ENCODE results near the gene BNC2.
A peak's percentile ranks its signal among the peaks of the same experiment; 100 is the strongest.

The BNC2 gene

DNA sequence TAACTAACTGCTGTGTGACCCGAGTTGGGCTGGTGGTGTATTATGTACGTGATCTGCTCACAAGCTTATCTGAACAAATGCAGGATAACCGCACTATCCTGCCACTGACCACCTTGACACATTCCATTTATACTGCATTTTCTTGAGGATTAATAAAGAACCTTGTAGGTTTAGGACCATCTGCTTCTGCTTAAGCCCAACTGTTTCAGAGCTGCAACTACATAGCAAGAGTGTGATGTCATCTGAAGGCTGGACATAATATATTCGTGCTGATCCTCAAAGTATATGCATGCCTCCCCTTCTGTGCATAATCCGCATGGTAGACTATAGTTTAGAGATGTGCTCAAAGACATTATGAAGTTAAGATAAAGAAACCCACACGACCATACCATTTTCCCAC is 435.9 kb downstream of the BNC2 start:
- no peak for DNase-seq

DNA sequence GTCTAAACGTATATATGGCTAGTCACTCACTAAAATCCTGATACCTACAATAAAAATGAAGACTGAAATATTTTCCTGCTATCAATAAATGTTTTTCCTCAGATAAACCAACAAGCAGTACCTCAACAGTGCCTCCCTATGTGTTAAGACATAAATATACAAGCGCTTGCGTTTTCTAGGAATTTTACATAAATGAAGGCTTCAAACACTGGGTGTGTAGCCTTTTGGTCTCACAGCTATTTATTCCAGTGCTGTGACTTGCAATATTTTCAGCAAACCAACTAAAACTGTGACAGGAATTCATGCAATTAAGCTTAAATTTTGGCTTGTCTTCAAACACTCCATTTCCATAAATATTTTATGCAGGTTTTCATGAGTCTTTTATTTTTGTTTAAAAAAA is 437.0 kb downstream of the BNC2 start:
- no peak for DNase-seq

DNA sequence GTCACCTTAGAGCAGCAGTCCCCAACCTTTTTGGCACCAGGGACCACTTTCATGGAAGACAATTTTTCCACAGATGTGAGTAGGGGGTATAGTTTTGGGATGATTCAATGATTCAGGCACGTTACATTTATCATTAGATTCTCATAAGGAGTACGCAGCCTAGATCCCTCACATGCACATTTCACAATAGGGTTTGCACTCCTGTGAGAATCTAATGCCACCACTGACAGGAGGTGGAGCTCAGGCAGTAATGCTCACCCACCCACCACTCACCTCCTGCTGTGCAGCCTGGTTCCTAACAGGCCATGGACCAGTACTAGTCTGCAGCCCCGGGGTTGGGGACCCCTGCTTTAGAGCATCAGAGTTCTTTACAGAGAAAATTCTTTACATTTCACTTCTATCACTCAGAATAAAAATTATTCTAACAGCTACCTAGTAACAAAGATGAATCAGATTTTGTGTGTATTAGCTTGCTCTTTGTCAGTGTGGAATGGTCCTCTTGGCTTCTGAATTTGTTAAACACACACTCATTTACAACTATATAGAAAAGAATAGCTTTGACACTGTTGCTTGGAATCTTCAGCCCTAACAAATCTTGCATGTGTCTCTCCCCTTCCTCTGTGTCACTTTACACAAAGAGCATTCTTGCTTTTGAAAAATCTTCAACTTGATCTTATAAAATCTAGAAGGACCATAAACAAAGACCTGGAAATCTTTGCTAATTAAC is 438.6 kb downstream of the BNC2 start:
- DNase-seq: no peak

DNA sequence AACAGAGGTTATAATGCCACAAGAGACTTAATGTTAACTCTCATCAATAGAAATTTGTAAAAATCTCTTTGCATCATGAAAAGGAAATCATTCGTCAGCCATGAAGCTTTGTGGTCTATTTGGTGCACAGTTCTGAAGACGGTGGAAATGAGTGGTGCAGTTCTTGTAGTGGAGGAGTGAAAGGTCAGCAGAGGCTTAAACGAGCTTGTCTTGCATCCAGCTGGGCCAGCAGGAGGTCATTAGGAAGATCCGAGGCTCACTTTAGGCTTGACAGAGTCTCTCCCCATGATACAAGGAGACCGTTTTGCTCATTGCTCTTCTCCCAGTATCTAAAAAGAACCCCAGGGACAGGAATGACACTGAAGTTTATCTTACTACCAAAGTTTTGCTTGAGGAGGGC is 440.8 kb downstream of the BNC2 start:
- DNase-seq: no peak

DNA sequence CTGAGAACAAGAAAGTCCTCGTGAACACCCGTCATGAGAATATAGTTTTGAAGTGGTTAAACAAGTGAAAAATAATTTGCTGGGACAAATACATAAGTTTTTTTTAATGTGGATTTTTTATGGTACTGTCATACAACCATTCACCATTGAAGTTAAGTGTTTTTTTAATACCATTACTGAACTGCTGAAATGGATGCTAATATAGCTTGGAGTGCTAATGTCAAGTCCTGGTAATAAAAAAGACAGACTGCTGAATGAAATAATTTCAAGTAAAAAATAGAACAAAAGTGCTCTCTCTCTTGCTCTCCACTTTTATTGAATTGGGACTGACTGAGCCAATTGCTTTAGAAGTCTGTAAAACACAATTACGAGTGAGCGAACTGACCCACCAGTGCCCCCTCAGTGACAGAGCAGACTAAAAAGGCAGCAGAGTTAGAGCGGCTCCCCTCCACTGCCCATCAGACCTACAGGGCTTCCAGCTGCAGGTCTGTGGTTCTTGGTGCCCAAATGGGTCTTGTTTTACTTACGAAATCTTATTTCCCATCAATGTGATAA is 442.5 kb downstream of the BNC2 start:
- no peak for DNase-seq

DNA sequence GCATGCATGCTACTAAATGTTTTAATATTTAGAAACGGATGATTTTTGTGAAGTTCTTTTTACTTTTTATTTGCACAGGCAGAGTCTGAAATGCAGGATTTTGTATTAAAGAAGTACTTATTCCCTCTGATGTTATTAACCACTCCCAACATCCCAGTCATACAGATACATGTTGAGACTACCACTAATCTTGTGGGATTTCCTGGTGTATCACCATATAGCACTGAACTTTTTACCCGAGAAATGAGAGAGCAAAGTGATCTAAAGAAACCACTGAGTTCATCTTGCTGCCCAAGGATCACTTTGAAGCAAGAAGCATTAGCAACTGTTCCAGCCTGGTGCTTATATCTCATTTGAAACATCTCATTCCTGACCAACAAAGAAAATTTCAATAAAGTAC is 443.8 kb downstream of the BNC2 start:
- no peak for DNase-seq

DNA sequence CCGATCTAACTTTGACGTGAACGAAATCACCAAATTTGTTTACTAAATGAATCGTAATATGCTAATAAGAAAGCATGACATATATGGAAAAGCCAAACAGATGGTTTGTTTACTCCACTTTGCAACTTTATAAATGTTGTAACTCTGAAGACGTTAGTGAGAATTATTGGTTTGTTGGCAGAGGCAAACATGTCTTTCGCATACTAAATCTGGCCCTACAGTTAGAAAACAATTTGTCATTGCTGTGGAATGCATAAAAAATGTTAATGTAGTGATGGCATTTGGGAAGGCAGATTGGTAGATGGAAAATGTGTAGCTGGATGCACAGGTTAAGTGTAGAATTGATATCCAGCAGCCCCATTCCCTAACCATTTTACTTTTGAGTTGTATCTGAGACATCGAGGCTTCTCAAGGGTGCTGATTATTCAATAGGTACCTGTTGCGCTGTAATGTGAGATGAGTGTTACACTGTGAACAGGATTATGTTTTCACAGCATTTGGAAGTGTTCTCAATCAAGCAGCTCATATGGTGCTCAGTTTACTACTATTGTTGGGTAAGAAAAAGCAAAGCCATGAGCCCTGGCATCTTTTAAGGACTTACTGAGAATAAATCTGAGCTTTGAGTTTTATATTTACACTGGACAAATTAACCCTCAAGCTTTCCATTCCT is 444.8 kb downstream of the BNC2 start:
- no peak for DNase-seq

DNA sequence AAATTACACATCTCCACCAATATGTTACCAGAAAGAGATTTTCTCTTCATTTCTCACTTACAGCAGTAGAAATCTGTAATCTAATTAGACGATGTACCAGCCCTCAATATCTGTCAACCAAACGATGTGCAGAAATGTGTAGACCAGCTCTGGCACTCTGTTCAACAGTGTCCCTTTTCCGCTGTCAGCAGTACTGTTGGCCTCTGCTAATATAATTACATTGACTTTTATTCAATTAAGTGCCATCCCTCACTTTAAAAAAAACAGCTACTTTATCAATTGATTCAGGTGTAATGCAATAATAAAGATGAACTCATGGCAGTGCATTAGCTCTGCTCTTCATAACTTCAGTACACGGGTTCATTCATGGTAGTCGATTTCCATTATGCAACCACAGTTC is 448.4 kb downstream of the BNC2 start:
- DNase-seq: no peak

DNA sequence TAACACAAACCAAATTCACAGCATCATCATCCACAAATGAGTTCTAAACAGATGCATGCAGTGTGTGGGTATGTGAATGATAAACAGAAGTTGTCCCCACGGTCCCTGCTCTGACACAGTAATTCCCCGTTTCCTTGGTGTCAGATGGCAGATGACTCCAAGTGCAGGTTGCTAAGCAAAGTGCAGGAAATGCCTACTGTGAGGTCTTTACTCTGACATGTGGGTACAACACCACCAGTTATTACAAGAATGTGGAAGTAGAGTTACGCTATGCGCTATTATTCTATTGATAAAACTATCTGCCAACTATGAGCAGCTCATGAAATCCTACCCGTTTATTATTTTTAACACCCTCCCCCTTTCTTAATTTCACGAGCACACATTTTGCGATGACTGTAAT is 448.9 kb downstream of the BNC2 start:
- no peak for DNase-seq

DNA sequence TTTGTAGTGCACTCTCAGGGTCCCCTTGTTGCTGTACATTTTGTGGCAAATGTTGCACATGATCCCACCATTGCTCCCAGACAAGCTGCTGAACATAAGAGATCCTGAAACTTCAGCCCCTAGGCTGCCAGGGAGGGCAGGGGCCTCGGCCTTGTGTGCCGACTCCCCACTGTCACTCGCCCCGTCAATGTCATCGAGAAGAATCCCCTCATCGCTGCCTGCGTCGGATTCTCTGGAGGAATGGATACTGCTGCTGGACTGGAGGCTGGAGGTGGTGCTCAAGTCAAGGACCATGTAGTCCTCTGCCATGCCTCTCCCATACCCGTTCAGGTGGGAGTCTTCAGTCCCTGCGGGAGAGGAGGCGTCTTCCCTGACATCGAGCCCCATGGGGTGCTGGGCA is 451.3 kb downstream of the BNC2 start:
- DNase-seq: no peak

DNA sequence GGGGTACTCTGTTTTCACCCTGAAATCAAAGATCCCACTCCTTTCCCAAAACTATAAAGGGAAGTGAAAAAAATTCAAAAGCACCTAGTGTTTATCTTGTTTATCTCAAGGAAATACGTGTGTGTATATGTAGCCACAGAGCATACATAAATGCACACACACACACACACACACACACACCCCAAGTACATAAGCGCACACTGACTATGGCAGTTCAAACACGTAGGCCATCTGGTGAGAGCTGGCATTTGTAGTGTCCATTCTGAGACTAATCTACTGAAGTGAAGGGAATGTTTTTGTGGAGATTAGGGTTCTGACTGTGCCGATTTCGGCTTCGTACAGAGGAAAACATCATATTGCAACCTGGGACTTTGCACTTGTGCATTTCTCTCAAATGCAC is 451.7 kb downstream of the BNC2 start:
- no peak for DNase-seq

DNA sequence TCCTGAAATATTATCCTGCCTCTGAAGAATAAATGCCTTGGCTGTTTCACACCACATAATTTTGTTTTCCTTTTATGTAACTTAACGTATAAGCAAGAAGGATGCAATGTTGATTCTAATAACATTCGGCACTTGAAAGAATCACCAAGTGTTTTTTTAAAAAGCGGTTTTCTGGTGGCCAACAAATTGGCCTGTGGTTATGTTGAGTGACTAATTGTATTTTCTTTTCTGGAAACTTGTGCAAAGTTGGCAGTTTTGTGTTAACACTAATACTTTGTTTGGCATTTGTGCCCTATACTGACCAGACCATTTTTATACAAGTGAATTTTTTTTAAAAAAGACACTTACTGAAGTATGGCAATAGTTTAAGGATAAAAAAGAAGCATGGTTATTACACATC is 452.7 kb downstream of the BNC2 start:
- no peak for DNase-seq

DNA sequence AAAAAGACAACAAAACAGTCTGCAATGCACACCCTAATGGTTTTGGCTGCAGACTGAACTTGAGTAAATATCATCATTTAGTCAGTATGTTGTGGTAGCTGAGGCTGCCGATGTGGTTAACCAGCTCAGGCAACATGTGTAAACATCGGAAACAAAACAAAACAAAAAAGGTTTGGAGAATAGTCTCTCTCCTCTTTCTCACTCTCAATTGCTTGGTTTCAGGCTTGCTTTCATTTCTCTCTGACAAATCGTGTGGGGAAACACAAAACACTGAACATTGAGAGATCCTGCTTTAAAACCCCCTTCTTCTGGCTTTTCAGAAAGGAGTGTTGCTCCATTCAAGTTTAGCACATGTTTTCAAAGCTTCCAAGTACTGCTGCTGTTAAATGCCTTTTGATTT is 453.3 kb downstream of the BNC2 start:
- peak; percentile 10 for DNase-seq

DNA sequence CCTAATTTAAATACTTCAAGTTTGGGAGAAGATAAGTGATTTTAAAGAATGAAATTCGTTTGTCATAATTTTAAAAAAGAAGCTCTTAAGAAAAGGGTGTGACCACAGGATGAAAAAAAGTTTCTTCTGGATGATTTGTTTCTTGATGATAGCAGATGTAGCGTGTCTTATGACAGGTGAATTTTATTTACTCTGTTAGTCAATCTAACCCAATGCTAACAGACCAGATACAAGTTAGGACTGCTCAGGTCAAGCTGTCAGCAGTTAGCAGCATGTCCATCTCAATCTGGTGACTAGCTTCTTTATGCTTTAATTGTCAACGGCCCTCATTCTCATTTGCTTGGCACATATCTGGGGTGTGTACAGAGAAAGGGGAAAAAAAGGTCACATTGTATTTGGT is 456.0 kb downstream of the BNC2 start:
- DNase-seq: no peak

DNA sequence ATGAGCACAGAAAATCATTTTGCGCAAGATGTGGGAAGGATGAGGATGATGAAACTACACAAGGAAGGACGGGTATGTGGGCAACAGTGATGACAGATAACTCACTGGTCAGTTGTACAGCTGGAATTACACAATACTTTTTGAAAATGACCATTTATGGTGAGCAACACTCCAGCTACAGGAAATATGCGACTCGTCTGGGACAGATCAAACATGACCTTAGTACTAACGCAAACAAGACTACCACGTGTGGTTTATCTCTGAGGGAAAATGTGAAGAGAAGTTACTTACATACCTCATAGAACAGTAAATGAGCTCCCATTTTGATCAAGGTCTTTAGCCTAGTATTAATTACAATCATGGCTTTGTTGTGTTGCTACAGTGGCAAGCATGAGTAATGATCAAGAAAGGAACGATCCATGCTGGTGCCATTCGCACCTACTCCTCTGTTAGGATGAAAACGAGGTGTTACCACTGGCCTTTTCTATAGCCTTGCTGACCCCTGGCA is 456.9 kb downstream of the BNC2 start:
- no peak for DNase-seq

DNA sequence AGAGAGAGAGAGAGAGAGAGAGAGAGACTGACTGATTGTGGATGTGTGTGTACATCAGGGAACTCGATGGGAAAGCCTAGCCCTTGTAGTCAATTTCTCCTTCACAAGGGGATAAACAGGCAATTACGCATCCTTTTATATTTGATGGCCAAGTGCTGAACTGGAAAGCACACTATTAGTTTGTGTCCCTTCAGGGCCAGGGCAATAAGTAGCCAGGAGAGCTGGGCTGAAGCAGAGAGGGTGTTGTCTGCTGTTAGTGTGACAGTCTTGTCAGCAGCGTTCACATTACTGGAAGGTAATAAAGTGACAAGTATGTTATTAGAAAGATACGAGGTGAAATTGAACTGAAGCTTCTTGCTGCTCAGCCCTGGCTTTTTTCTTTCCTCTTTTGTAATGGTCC is 457.7 kb downstream of the BNC2 start:
- no peak for DNase-seq

DNA sequence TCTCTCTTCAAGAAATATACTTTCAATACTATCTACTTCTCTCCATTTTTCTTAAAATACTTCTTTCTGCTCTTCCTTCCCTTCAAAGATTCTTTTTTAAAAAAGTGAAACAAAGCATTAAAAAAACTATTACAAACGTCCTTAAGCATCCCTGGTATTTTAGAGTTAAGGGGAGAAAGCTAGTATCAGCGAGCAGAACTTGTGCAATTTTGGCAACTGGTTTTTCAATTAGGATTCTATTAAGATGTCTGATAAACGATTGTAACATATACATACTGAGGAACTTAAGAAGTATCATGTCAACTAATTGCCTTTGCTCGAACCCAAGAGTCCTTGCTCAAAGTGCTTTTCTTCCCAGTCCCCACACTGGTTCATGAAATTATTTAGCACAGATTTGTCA is 459.2 kb downstream of the BNC2 start:
- DNase-seq: no peak

DNA sequence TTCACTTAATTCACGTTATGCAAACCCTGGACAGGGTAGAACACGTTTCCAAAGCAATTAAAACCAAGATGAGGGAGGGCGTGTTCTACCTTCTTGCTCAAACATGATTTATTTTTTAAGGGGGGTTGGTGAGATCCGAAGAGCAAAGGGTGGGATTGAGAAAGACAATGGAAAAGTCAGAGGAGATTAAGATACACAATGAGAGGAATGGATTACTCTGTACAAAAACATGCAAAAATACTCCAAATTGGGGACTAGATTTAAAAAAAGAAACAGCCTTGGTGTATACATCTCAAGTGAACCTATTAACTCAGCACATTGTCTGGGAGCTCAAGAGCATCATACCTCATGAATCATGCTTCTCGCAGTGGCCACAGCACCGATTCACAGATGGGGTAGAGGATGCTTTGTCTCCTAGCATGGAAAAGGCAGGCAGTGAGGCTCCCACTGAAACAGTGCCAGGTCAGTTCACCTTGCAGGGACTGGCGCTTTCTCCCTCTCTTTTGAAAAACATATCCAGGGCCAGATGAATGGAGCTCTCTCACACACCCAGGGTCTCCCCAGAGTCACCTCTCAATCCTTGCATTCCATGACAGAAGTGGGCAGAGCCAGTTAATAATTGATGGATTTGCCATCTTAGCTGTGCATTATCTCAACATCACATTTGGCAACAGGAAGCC is 459.7 kb downstream of the BNC2 start:
- DNase-seq: no peak

DNA sequence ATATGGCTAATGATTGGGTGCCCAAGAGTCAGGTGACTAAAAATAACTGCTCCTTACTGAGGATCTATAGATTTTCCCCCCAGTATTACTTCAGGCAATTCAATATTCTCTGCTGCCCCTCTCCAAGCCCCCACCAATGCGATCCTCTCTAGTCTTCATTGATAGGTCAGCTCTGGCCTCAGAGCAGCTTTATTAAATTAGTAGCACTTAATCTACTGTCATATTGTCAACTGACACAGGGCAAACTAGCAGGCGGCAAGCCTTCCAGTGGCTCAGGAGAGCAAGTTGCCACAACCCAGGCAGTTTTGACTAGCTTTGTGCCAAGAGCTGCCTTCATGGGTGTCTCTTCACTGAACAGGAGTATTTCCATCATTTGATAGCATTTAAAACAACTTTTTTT is 462.9 kb downstream of the BNC2 start:
- no peak for DNase-seq

DNA sequence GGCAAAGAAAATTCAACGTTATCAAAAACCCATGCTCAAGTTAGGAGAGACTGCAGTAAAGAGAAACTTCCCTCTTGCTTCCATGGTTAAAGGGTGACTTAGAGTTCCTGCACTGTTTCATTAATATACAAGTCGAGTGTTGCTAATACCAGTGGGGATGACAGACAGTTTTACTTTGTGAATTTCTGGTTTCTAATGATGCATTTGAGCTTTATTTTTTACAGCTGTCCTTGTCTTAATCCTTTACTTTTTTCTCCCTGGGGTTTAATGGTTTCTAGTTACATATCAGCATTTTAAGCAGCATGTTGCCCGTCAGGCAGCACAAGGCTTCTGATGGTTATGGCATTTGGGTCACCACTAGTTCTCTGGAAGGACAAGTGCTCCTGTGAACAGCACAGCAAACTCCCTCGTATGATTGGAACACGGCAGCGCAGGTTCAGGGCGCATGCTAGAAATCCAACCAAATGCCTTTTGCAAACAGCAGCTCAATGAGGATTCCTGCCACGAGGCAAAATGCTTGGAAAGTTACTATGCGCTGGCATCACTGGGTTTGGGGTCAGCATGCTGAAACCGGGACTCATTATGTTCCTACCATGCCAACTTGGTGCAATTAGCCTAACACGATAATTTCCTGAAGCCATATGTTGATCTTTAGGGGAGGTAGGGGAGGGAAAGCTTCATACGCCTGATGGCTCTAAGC is 463.8 kb downstream of the BNC2 start:
- no peak for DNase-seq

DNA sequence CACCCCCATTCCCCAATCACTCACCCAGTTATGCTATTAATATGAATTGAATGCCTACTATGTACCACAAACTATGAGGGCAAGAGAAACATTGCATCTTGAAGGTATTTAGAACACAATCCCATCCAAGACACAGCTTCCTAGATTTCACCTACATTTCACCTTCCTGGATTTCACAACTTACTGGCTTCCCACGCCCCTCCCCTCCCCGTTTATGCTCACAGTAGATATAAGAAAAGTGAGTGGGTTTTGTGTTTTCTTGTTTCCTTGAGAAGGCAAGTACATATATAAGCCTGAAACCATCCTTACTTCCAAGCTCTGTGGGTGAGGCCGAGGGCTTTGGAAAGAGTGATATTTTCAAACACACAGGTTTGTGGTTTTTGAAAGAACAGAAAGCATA is 465.0 kb downstream of the BNC2 start:
- no peak for DNase-seq

DNA sequence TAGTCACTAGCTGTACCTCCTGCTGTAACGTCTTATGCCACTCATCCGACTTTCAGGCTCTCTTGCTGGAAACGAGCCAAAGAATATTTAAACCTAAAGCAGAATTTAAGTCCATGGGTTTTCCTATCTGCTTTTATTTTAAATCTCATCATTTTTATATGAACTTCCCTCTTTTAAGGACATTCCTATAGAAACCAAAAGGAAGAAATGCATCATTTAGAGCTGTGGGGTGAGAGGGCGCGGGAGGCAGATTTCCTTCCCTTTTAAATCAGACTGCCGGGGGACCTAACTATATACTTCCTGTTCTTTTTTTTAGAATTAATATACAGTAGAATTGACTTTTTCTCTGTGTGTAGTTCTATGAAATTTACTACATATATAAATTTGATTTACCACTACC is 468.8 kb downstream of the BNC2 start:
- no peak for DNase-seq

DNA sequence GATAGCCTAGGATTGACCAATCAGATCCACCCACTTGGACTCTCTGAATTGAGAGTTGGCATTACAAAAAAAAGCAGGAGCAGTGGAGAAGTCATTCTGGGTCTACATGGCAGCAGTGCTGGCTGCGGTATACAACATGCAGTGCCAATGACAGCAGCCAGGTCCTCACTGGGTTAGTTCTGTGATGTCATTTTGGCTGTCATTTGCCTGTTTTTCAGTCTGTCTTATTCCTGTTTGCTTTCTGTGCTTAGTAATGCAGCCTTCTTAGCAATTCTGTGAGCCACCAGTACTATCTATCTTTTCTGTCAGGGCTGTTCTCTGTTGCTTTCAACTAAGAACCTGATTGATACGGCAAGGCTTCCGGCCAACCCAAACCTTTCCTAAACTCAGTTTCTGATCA is 471.8 kb downstream of the BNC2 start:
- DNase-seq: no peak

Measured in activated CD4-positive, alpha-beta T cell treated with anti-CD3 and anti-CD28 coated beads, Interleukin-2, Interleukin-6, amounts not matched to agents 100 ng/mL and 50 ng/mL, durations not matched to agents 16 hours and 8 hours (primary cell).